Right atrium auricular region (tissue), 2 donors: ENCODE measurements around the gene ELL. TPM values are rescaled to one million over a fixed set of nuclear protein-coding genes. Genes with fewer than 3 reads are reported as not detected.

Source experiments
- DNase-seq: peaks from one replicate; pipeline ENCODE4 v3.0.0-alpha.2; 2019; ENCODE audit warnings: low spot score
- H3K27ac ChIP-seq, 2 donors: fragments of 200-600 bp; sonication (generic); 1 replicate in 1 of 2; 2 replicates in 1 of 2; pipeline ENCODE4 v1.5.1; 2016 to 2019
- H3K27me3 ChIP-seq, 2 donors: fragments of 200-600 bp; sonication (generic); one replicate each; pipeline versions ENCODE4 v1.5.1 to v1.6.0; 2017 to 2019
- H3K36me3 ChIP-seq: fragments of 200-600 bp; sonication (generic); one replicate; pipeline ENCODE4 v1.5.1; 2016
- H3K4me1 ChIP-seq, 2 donors: fragments of 200-600 bp; sonication (generic); one replicate each; pipeline versions ENCODE4 v1.5.1 to v1.6.0; 2017 to 2019
- H3K4me3 ChIP-seq, 2 donors: fragments of 200-600 bp; sonication (generic); 1 replicate in 1 of 2; 2 replicates in 1 of 2; pipeline ENCODE4 v1.5.1; 2017 to 2019; ENCODE audit warnings: mild to moderate bottlenecking in 1 of 2, moderate library complexity in 1 of 2
- H3K9me3 ChIP-seq, 2 donors: fragments of 200-600 bp; sonication (generic); one replicate each; pipeline ENCODE4 v1.5.1; 2019
- total RNA-seq, 2 donors: library from RNA; depleted of rRNA; stranded (reverse); fragments of >200 nt; gene quantifications; one replicate each; pipeline ENCODE4 v1.1.0, GENCODE V29; 2016
- TF ChIP-seq, protein P1 (sequence below), 2 donors: fragments of 200-600 bp; sonication (generic); IDR thresholded peaks; one replicate each; pipeline ENCODE4 v1.5.1; 2019; ENCODE audit warnings: antibody characterized with exemption in 2 of 2

ELL gene
- total RNA-seq, 2 donors from 2014 or later: 12.4 to 17.5 TPM

- Histone ChIP-seq H3K36me3 (no peaks in the 10 kb centered on the region), H3K4me3 (no peak overlapping the region), H3K27ac (no peak overlapping the region), H3K9me3 (no peaks in the 10 kb centered on the region), H3K27me3 (no peaks in the 10 kb centered on the region), H3K4me1 (peaks cover 0 to 99% of the 10 kb centered on the region in 2 donors)
- TF ChIP-seq, protein P1, sequence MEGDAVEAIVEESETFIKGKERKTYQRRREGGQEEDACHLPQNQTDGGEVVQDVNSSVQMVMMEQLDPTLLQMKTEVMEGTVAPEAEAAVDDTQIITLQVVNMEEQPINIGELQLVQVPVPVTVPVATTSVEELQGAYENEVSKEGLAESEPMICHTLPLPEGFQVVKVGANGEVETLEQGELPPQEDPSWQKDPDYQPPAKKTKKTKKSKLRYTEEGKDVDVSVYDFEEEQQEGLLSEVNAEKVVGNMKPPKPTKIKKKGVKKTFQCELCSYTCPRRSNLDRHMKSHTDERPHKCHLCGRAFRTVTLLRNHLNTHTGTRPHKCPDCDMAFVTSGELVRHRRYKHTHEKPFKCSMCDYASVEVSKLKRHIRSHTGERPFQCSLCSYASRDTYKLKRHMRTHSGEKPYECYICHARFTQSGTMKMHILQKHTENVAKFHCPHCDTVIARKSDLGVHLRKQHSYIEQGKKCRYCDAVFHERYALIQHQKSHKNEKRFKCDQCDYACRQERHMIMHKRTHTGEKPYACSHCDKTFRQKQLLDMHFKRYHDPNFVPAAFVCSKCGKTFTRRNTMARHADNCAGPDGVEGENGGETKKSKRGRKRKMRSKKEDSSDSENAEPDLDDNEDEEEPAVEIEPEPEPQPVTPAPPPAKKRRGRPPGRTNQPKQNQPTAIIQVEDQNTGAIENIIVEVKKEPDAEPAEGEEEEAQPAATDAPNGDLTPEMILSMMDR (IDR thresholded peaks at IDR 0.05): no peak
- no peak for DNase-seq
Observed at GRCh38 chr19:18496980-18497256, 25.0 kb downstream of the ELL start.

GRCh38 chr19:18496167-18496979, 25.5 kb downstream of the ELL start:
- H3K27ac ChIP-seq: peak overlapping the region; percentile 33 to 78
- H3K36me3 ChIP-seq: no peaks in the 10 kb centered on the region
- H3K27me3 ChIP-seq: no peaks in the 10 kb centered on the region
- TF ChIP-seq, protein P1 (IDR thresholded peaks at IDR 0.05): no peak
- H3K4me3 ChIP-seq: no peak overlapping the region
- H3K4me1 ChIP-seq: peaks cover 0 to 99% of the 10 kb centered on the region in 2 donors
- no peak for DNase-seq
- H3K9me3 ChIP-seq: no peaks in the 10 kb centered on the region

GRCh38 chr19:18495204-18495911, 26.5 kb downstream of the ELL start:
- Histone ChIP-seq H3K4me1 (peaks cover 0 to 96% of the 10 kb centered on the region in 2 donors), H3K4me3 (no peak overlapping the region), H3K9me3 (no peaks in the 10 kb centered on the region), H3K27ac (peak overlapping the region; percentile 33 to 78), H3K27me3 (no peaks in the 10 kb centered on the region), H3K36me3 (no peaks in the 10 kb centered on the region)
- DNase-seq: no peak
- TF ChIP-seq, protein P1 (IDR thresholded peaks at IDR 0.05): no peak

- no peaks in the 10 kb centered on the region for H3K27me3 ChIP-seq
- H3K9me3 ChIP-seq: no peaks in the 10 kb centered on the region
- H3K4me3 ChIP-seq: no peak overlapping the region
- H3K36me3 ChIP-seq: no peaks in the 10 kb centered on the region
- TF ChIP-seq, protein P1 (IDR thresholded peaks at IDR 0.05): no peak
- peaks cover 0 to 96% of the 10 kb centered on the region in 2 donors for H3K4me1 ChIP-seq
- no peak for DNase-seq
- peak overlapping the region; percentile 78 to 86 for H3K27ac ChIP-seq
Observed at GRCh38 chr19:18494267-18494607, 27.6 kb downstream of the ELL start.

DNA sequence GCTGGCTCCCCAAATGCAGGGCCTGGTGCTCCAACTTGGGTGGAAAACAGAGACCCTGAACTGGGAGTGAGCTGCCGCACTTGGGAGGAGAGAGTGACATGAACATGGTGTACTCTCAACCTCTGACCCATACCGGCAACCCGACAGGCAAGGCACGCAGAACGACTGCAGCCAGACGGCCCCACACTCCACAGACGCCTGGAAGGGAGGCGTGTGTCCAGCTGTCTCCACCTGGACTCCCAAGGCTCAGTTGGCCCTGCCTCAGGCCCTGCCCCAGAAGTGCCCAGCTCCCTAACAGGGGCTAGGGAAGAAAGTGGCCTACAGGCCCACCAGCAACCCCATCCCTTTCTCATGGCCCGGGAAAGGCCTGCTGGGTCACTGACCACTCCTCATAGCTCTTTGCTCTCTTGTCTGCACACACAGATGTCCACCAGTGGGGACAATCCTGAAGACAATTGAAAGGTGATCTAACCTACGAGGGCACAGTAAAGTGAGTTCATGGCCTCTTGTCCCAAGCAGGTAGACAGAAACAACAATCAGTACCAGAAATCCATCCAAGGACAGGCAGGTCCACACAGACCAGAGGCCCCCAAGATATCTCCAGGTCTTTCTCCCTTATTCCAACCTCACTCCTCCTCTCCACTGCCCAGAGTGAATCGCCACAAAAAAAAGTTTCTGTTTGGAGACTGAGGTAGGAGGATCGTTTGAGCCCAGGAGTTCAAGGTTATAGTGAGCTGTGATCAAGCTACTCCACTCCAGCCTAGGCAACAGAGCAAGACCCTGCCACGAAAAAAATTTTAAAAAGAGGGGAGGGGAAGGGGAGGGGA, 28.2 kb downstream of the ELL start:
- TF ChIP-seq, protein P1 (IDR thresholded peaks at IDR 0.05): no peak
- no peaks in the 10 kb centered on the region for H3K36me3 ChIP-seq
- H3K4me1 ChIP-seq: peaks cover 0 to 96% of the 10 kb centered on the region in 2 donors
- peak overlapping the region; percentile 78 to 86 for H3K27ac ChIP-seq
- H3K4me3 ChIP-seq: no peak overlapping the region
- DNase-seq: no peak
- no peaks in the 10 kb centered on the region for H3K9me3 ChIP-seq
- H3K27me3 ChIP-seq: no peaks in the 10 kb centered on the region
